T-helper 22 cell (primary cell): ENCODE data around the gene NMNAT3.
"Not testable (repeated sequence)": the region's sequence is repeated elsewhere in the genome, so short reads cannot be mapped to it uniquely, and the experiment has no call there.

Experiments used
- DNase-seq: peaks from one replicate; pipeline ENCODE4 v3.0.0-alpha.2; 2020; ENCODE audit warnings: low read depth

Gene NMNAT3

GRCh38 chr3:139583651-139584050 lies 94.1 kb downstream of the NMNAT3 start:
- not testable (repeated sequence) for DNase-seq

DNA sequence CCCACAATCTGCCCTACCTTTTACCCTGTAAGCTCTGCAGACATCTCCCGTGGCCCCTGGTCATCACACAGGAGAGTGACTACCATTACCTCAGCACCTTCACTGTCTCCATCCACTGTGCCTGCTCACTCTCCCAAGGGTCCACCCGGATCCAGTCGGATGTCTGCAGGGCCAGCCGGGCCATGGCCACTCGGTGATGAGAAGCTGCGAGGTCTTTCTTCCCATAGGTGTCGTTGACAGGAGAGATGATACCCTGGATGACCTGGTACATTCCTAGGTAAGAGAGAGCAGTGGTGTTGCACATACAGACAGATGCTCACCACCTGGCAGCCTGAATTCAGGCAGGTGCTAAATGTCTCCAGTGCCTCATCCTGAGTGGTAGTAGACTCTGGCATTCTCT lies 99.0 kb downstream of the NMNAT3 start:
- no peak for DNase-seq

- DNase-seq, result no peak
Measured at GRCh38 chr3:139577909-139578308, 99.9 kb downstream of the NMNAT3 start.

- no peak for DNase-seq
Measured at GRCh38 chr3:139577346-139577745, 100.4 kb downstream of the NMNAT3 start.

- DNase-seq, result no peak
Measured at GRCh38 chr3:139574026-139574947, 103.5 kb downstream of the NMNAT3 start.

GRCh38 chr3:139572847-139573672 lies 104.7 kb downstream of the NMNAT3 start:
- DNase-seq, result no peak

GRCh38 chr3:139571711-139572110 lies 106.1 kb downstream of the NMNAT3 start:
- DNase-seq, result no peak

DNA sequence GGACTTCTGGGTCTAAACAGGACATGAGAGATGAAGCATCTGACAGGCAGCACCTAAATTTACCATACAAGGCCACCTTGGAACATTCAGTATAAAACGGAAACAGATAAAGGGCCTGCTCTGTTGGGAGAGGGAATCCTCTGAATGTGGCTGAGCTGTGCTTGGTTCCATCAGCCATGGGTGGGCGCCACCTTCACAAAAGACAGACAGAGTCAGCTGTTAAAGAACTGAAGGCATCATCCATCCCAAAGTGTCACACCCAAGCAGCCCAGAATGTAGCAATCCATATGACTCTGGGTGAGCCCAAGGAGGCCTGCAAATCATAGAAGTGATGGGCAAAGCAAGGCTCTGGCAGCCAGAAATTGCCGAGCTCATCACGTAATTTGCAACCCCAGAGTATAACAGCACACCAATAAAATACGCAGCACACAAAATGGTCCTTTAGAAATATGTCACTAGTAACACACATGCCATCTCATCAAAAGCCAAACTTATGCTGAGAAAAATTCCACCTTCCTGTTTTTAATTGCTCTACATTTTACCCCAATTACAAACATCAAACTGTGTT lies 113.4 kb downstream of the NMNAT3 start:
- no peak for DNase-seq

- DNase-seq, result no peak
Measured at GRCh38 chr3:139561959-139562676, 115.7 kb downstream of the NMNAT3 start.

- DNase-seq, result no peak
Measured at GRCh38 chr3:139561255-139561817, 116.4 kb downstream of the NMNAT3 start.

DNA sequence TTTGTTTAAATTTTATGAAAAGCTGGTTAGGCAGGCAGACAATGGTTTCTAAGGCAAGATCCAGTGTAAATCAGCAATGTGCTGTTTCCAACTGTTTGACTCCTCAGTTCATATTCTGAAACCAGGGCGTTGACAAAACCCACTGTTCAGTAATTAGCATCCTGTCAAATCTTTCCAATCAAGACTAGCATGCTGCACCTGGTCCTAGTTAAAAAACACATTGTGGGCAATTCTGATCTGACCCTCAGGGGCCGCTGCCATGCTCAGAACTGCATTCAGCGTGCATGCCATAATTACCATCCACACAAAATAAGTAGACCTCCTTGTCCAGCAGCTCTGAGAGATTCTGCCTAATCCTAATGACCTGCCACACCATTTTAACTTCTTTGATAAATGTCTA lies 117.4 kb downstream of the NMNAT3 start:
- no peak for DNase-seq

DNA sequence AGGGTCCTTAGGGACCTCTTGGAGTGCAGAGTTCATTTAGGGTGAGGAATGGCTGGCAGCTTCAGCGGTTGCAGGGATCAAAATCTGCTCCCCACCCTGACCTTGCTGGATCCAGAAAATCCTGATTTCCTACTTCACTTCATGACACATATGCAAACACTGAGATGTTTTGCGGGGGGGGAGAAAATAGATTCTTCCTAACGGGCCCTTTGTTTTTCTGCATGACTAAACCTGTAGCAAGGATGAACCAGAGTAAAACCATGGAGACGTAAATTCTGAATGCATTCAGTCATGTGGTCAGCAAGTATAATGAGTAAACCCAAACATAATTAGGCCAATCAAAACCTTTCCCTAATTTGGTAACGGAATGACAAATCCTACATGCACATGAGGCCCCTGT lies 118.2 kb downstream of the NMNAT3 start:
- no peak for DNase-seq

- no peak for DNase-seq
Measured at GRCh38 chr3:139558351-139559266, 119.2 kb downstream of the NMNAT3 start.

DNA sequence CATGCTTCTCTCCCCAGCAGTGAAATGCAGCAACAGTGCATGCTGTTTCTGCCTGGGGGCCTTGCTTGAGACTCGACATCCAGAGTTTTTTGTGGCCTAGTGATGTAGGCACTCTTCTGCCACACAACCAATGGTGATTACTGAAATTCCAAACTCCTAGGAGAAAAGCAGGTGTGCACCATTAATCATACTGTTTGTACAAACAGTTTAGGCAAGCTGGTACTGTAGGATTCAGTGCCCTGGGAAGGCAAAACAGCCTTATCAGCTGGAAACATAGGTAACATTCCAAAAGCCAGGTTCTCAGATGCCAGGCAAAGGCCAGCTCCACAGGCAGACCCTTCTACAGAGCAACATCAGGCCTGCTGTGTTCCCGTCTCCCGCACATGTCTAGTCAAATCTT lies 120.7 kb downstream of the NMNAT3 start:
- no peak for DNase-seq

- DNase-seq, result no peak
Measured at GRCh38 chr3:139555249-139555648, 122.5 kb downstream of the NMNAT3 start.

- no peak for DNase-seq
Measured at GRCh38 chr3:139554628-139555027, 123.1 kb downstream of the NMNAT3 start.

DNA sequence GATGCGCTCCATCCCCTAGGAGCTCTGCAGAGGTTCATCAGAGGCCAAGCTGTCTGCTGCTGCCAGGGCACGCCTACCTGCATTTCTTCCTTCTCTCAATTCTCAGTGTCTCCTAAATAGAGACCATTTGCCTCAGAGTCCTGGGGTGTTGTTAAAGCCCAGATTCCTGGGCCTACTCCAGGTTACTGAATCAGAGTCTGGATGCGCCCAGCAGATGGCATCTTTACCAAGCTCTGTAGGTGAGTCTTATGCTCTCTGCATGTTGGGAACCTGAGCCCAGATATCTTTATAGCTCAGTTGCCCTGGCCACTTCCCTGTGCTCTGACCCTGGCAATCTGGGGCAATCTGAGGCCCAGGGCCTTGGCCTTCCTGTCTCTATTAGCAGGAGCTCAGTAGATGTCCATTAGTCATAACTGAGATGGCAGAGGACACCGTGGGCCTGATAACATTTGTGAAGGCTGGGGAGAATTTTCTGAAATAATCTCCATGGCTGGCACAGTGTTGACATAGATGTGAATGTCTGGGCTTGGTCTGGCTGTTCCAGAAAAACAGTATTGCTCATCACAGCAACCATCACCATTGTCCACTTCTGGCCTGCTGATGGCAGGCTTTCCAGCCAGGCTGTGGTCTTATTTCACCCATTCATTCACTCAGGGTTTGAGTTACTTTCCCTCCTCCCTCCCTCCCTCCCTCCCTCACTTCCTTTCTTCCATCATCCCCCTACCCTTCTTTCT lies 125.0 kb downstream of the NMNAT3 start:
- no peak for DNase-seq

- DNase-seq, result no peak
Measured at GRCh38 chr3:139548801-139549200, 129.0 kb downstream of the NMNAT3 start.

- DNase-seq, result no peak
Measured at GRCh38 chr3:139547666-139548065, 130.1 kb downstream of the NMNAT3 start.

DNA sequence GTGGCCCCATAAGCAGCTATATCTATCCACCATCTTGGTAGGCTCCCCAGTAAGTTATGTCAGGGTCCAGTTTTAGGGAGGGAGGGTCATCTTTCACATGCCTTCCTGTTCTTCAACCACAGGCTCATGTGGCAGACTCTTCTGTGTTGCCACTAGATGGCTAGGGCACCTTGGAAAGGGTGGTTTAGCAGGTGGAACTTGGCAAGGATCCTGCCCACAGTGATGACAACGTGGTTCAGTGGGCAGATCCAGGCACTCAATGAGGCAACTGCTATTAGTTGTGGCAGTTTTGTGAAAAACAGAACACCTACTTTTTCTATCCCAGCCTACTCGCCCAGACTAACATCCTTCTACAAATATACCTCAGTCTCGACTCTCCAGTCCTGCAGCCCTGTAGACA lies 131.0 kb downstream of the NMNAT3 start:
- DNase-seq, result no peak
